ENCODE measurements around the gene SLAMF9.

- TF ChIP-seq CTCF (IDR thresholded peaks at IDR 0.05) (no peak), MLX (CRISPR knock-in tag; IDR thresholded peaks at IDR 0.05) (no peak), ZNF121 (CRISPR knock-in tag; IDR thresholded peaks at IDR 0.05) (no peak), ETV6 (CRISPR knock-in tag; IDR thresholded peaks at IDR 0.05) (no peak), CREB1 (CRISPR knock-in tag; IDR thresholded peaks at IDR 0.05) (no peak)
Observed at GRCh38 chr1:159944623-159945455, 9.2 kb downstream of the SLAMF9 start.
